A549 (cell line): ENCODE results near the gene FOXRED2. TPM values are rescaled to one million over a fixed set of nuclear protein-coding genes. Genes with fewer than 3 reads are reported as not detected.

Experiments used
- ATAC-seq, 2 experiments: fragments of 200-7000 bp in 1 of 2; fragments of >200 bp in 1 of 2; cut with Nextera tagmentation in 1 of 2; cut with Tn5 transposase in 1 of 2; 3 replicates each; pipeline versions ENCODE4 v1.8.0 to v1.9.1; 2018 to 2020; ENCODE audit warnings: mild to moderate bottlenecking in 1 of 2, moderate library complexity in 1 of 2
- CTCF ChIA-PET: fragments of 300-600 bp; sonication (Branson Sonifier 250); formaldehyde crosslinking; extraction: SDS; loops from one replicate; lab custom pipeline; 2021; ENCODE audit warnings: antibody characterized with exemption, inconsistent platforms; lab: Yijun Ruan, JAX
- POLR2A ChIA-PET: fragments of 350-600 bp; formaldehyde crosslinking; extraction: SDS; loops from one replicate; lab custom pipeline; 2021; ENCODE audit warnings: antibody characterized with exemption, inconsistent platforms; lab: Yijun Ruan, JAX
- DNase-seq, 2 experiments: peaks; one replicate each; pipeline versions ENCODE4 v3.0.0 to v3.0.0-alpha.2; 2011 to 2016; ENCODE audit warnings: low read depth in 1 of 2, low spot score in 1 of 2
- FAIRE-seq: peaks from 2 replicates; lab custom pipeline; 2011; peaks lifted over from hg19 to GRCh38; lab: Jason Lieb, UNC
- H3K27ac ChIP-seq, 2 experiments: fragments of >200 bp; sonication (Bioruptor Twin); formaldehyde crosslinking; 3 replicates each; pipeline ENCODE4 v1.5.1; 2016 to 2017
- H3K4me1 ChIP-seq: fragments of >200 bp; sonication (Bioruptor Twin); formaldehyde crosslinking; 3 replicates; pipeline ENCODE4 v1.6.1; 2016
- H3K4me2 ChIP-seq: fragments of >200 bp; sonication (Bioruptor Twin); formaldehyde crosslinking; 3 replicates; pipeline ENCODE4 v1.6.1; 2016
- H3K4me3 ChIP-seq: fragments of >200 bp; sonication (Bioruptor Twin); formaldehyde crosslinking; 3 replicates; pipeline ENCODE4 v1.5.1; 2016
- H3K9me3 ChIP-seq: fragments of >200 bp; sonication (Bioruptor Twin); formaldehyde crosslinking; 3 replicates; pipeline ENCODE4 v1.6.1; 2016
- CHD2 ChIP-seq: fragments of 150-350 bp; IDR thresholded peaks from 2 replicates; pipeline ENCODE4 v1.6.1; 2014; ENCODE audit warnings: low read length; ENCODE audit not compliant: partially characterized antibody
- FOSB ChIP-seq: fragments of 250-450 bp; sonication (Bioruptor Pico); IDR thresholded peaks from 2 replicates; pipeline ENCODE4 v1.5.0; 2020; ENCODE audit warnings: mild to moderate bottlenecking, moderate library complexity
- FOSL2 ChIP-seq, 2 experiments: fragments of 450-650 bp in 1 of 2; fragments of >200 bp in 1 of 2; sonication (Bioruptor Twin) in 1 of 2; formaldehyde crosslinking; IDR thresholded peaks; 2 replicates each; pipeline versions ENCODE4 v1.5.0 to v1.6.1; 2016 to 2020; ENCODE audit warnings: mild to moderate bottlenecking in 1 of 2, moderate library complexity in 1 of 2
- FOXS1 ChIP-seq: fragments of 250-450 bp; sonication (Bioruptor Pico); IDR thresholded peaks from 2 replicates; pipeline ENCODE4 v1.5.0; 2020; ENCODE audit warnings: mild to moderate bottlenecking, moderate library complexity
- HDAC2 ChIP-seq: fragments of 200-600 bp; sonication (generic); IDR thresholded peaks from 2 replicates; pipeline ENCODE4 v1.6.1; 2016
- HEYL ChIP-seq: fragments of 250-450 bp; sonication (Bioruptor Pico); IDR thresholded peaks from 2 replicates; pipeline ENCODE4 v1.8.0; 2021; ENCODE audit warnings: mild to moderate bottlenecking, moderate library complexity
- HMGXB4 ChIP-seq: fragments of 250-450 bp; sonication (Bioruptor Pico); IDR thresholded peaks from 2 replicates; pipeline ENCODE4 v1.5.0; 2021; ENCODE audit warnings: mild to moderate bottlenecking, moderate library complexity, borderline replicate concordance
- HOXA7 ChIP-seq: fragments of 250-450 bp; sonication (Bioruptor Pico); IDR thresholded peaks from 2 replicates; pipeline ENCODE4 v1.5.0; 2020; ENCODE audit warnings: mild to moderate bottlenecking, moderate library complexity
- HOXB5 ChIP-seq: fragments of 250-450 bp; sonication (Bioruptor Pico); IDR thresholded peaks from 2 replicates; pipeline ENCODE4 v1.5.0; 2020; ENCODE audit warnings: mild to moderate bottlenecking, moderate library complexity
- JUN ChIP-seq, 2 experiments: fragments of >200 bp; sonication (Bioruptor Twin); formaldehyde crosslinking; IDR thresholded peaks; 2 replicates in 1 of 2; 3 replicates in 1 of 2; pipeline ENCODE4 v1.6.1; 2016 to 2017
- MAFK ChIP-seq: fragments of 450-650 bp; IDR thresholded peaks from 2 replicates; pipeline ENCODE4 v1.6.1; 2014; ENCODE audit not compliant: partially characterized antibody
- RCOR1 ChIP-seq: fragments of 150-350 bp; IDR thresholded peaks from 2 replicates; pipeline ENCODE4 v1.6.1; 2014; ENCODE audit warnings: antibody characterized with exemption, low read length, low read depth
- SREBF2 ChIP-seq: fragments of 450-650 bp; IDR thresholded peaks from 2 replicates; pipeline ENCODE4 v1.6.1; 2014; ENCODE audit warnings: mild to moderate bottlenecking, moderate library complexity
- ZSCAN20 ChIP-seq: fragments of 250-450 bp; sonication (Bioruptor Pico); IDR thresholded peaks from 2 replicates; pipeline ENCODE4 v1.8.0; 2022; ENCODE audit warnings: mild to moderate bottlenecking, moderate library complexity
- WGBS: methylation state at CpG from one replicate; pipeline ENCODE4 v1.1.6; 2017; ENCODE audit errors: missing lambda C conversion rate; 5-methylcytosine and 5-hydroxymethylcytosine counted together
- polyA plus RNA-seq, 4 experiments: library from polyadenylated mRNA; depleted of rRNA in 3 of 4; stranded (reverse); fragments of >200 nt; fragmentation: RNase III in 1 of 4; extraction: RNeasy Plus Mini Kit Qiagen cat#74134 plus additional on column Dnase treatment in 1 of 4; gene quantifications; 2 replicates in 3 of 4; 3 replicates in 1 of 4; pipeline ENCODE4 v1.2.3, GENCODE V29; 2011 to 2017
- TF ChIP-seq, protein P1 (sequence below): fragments of >200 bp; sonication (Bioruptor Twin); formaldehyde crosslinking; IDR thresholded peaks from 3 replicates; pipeline ENCODE4 v1.5.1; 2016
- TF ChIP-seq, protein P2 (sequence below): fragments of >200 bp; sonication (Bioruptor Twin); formaldehyde crosslinking; IDR thresholded peaks from 3 replicates; pipeline ENCODE4 v1.6.1; 2016
- TF ChIP-seq, protein P3 (sequence below): fragments of 200-600 bp; sonication (generic); IDR thresholded peaks from 2 replicates; pipeline ENCODE4 v1.6.1; 2016; ENCODE audit warnings: antibody characterized with exemption, mild to moderate bottlenecking, moderate library complexity
- TF ChIP-seq, protein P4 (sequence below): IDR thresholded peaks from 2 replicates; pipeline ENCODE4 v1.6.1; 2012

FOXRED2 gene
- polyA plus RNA-seq, 2 of the 4 experiments (the other 2 are of a cell fraction): 5.7 to 12.3 TPM

- POLR2A ChIA-PET: no interaction called here
- TF ChIP-seq, protein P1, sequence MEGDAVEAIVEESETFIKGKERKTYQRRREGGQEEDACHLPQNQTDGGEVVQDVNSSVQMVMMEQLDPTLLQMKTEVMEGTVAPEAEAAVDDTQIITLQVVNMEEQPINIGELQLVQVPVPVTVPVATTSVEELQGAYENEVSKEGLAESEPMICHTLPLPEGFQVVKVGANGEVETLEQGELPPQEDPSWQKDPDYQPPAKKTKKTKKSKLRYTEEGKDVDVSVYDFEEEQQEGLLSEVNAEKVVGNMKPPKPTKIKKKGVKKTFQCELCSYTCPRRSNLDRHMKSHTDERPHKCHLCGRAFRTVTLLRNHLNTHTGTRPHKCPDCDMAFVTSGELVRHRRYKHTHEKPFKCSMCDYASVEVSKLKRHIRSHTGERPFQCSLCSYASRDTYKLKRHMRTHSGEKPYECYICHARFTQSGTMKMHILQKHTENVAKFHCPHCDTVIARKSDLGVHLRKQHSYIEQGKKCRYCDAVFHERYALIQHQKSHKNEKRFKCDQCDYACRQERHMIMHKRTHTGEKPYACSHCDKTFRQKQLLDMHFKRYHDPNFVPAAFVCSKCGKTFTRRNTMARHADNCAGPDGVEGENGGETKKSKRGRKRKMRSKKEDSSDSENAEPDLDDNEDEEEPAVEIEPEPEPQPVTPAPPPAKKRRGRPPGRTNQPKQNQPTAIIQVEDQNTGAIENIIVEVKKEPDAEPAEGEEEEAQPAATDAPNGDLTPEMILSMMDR: no peak
- TF ChIP-seq, protein P2, sequence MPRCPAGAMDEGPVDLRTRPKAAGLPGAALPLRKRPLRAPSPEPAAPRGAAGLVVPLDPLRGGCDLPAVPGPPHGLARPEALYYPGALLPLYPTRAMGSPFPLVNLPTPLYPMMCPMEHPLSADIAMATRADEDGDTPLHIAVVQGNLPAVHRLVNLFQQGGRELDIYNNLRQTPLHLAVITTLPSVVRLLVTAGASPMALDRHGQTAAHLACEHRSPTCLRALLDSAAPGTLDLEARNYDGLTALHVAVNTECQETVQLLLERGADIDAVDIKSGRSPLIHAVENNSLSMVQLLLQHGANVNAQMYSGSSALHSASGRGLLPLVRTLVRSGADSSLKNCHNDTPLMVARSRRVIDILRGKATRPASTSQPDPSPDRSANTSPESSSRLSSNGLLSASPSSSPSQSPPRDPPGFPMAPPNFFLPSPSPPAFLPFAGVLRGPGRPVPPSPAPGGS: no peak
- TF ChIP-seq, protein P3, sequence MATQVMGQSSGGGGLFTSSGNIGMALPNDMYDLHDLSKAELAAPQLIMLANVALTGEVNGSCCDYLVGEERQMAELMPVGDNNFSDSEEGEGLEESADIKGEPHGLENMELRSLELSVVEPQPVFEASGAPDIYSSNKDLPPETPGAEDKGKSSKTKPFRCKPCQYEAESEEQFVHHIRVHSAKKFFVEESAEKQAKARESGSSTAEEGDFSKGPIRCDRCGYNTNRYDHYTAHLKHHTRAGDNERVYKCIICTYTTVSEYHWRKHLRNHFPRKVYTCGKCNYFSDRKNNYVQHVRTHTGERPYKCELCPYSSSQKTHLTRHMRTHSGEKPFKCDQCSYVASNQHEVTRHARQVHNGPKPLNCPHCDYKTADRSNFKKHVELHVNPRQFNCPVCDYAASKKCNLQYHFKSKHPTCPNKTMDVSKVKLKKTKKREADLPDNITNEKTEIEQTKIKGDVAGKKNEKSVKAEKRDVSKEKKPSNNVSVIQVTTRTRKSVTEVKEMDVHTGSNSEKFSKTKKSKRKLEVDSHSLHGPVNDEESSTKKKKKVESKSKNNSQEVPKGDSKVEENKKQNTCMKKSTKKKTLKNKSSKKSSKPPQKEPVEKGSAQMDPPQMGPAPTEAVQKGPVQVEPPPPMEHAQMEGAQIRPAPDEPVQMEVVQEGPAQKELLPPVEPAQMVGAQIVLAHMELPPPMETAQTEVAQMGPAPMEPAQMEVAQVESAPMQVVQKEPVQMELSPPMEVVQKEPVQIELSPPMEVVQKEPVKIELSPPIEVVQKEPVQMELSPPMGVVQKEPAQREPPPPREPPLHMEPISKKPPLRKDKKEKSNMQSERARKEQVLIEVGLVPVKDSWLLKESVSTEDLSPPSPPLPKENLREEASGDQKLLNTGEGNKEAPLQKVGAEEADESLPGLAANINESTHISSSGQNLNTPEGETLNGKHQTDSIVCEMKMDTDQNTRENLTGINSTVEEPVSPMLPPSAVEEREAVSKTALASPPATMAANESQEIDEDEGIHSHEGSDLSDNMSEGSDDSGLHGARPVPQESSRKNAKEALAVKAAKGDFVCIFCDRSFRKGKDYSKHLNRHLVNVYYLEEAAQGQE: no peak
- no peak for TF ChIP-seq ZSCAN20 (CRISPR knock-in tag)
- no peak for TF ChIP-seq FOSB
- TF ChIP-seq SREBF2: no peak
- TF ChIP-seq HOXB5: no peak
- no peak for TF ChIP-seq FOXS1 (CRISPR knock-in tag)
- no peak for TF ChIP-seq CHD2
- TF ChIP-seq, protein P4, sequence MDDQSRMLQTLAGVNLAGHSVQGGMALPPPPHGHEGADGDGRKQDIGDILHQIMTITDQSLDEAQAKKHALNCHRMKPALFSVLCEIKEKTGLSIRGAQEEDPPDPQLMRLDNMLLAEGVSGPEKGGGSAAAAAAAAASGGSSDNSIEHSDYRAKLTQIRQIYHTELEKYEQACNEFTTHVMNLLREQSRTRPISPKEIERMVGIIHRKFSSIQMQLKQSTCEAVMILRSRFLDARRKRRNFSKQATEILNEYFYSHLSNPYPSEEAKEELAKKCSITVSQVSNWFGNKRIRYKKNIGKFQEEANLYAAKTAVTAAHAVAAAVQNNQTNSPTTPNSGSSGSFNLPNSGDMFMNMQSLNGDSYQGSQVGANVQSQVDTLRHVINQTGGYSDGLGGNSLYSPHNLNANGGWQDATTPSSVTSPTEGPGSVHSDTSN: no peak
- no peak for TF ChIP-seq HOXA7
- TF ChIP-seq FOSL2 (IDR thresholded peaks at IDR 0.05): no peak
- TF ChIP-seq FOSL2 (CRISPR knock-in tag; IDR thresholded peaks at IDR 0.05): no peak
- no peak for TF ChIP-seq JUN (IDR thresholded peaks at IDR 0.05)
- TF ChIP-seq RCOR1: no peak
- TF ChIP-seq HMGXB4: no peak
- TF ChIP-seq HDAC2: no peak
- TF ChIP-seq MAFK: no peak
- no peak for TF ChIP-seq HEYL (CRISPR knock-in tag)
Measured at GRCh38 chr22:36472689-36473088, 34.2 kb downstream of the FOXRED2 start.

More at GRCh38 chr22:36472689-36473088, 34.2 kb downstream of the FOXRED2 start:
- Histone ChIP-seq H3K4me3 (no peak overlapping the region), H3K27ac (no peak overlapping the region), H3K9me3 (no peaks in the 10 kb centered on the region), H3K4me1 (peaks cover 27% of the 10 kb centered on the region), H3K4me2 (no peak overlapping the region)
- WGBS: 95% methylated on average over 9 of the region's 13 CpGs
- CTCF ChIA-PET: interaction anchor here (1.4 to 11.3 kb wide), 2 partner anchors 171 to 176 kb away, joined by 3 to 113 read pairs; no protein-coding TSS in a partner anchor
- FAIRE-seq (no peak), ATAC-seq (no peak), DNase-seq (no peak)
